Vagina (tissue), 2 donors: ENCODE data around the gene CASQ2. TPM values are rescaled to one million over a fixed set of nuclear protein-coding genes. Genes with fewer than 3 reads are reported as not detected.

Experiments used
- DNase-seq, 2 donors: peaks; one replicate each; pipeline ENCODE4 v3.0.0-alpha.2; 2017; ENCODE audit errors: extremely low spot score in 2 of 2
- H3K27ac ChIP-seq: fragments of 200-600 bp; sonication (generic); one replicate; pipeline ENCODE4 v1.5.1; 2019
- H3K27me3 ChIP-seq: fragments of 200-600 bp; sonication (generic); one replicate; pipeline ENCODE4 v1.5.1; 2019
- H3K36me3 ChIP-seq, 2 donors: fragments of 200-600 bp; sonication (generic); one replicate each; pipeline ENCODE4 v1.5.1; 2017 to 2019
- H3K4me1 ChIP-seq: fragments of 200-600 bp; sonication (generic); one replicate; pipeline ENCODE4 v1.5.1; 2019
- H3K4me3 ChIP-seq, 2 donors: fragments of 200-600 bp; sonication (generic); 1 replicate in 1 of 2; 2 replicates in 1 of 2; pipeline ENCODE4 v1.5.1; 2016 to 2019
- H3K9me3 ChIP-seq: fragments of 200-600 bp; sonication (generic); one replicate; pipeline ENCODE4 v1.5.1; 2019
- POLR2A ChIP-seq, 2 donors: fragments of 450-650 bp; IDR thresholded peaks; one replicate each; pipeline ENCODE4 v1.6.1; 2017; ENCODE audit warnings: antibody characterized with exemption in 2 of 2, mild to moderate bottlenecking in 2 of 2, moderate library complexity in 2 of 2
- POLR2AphosphoS5 ChIP-seq, 2 donors: sonication (generic); formaldehyde crosslinking; IDR thresholded peaks; one replicate each; pipeline ENCODE4 v1.9.0; 2017; ENCODE audit warnings: antibody characterized with exemption in 2 of 2, mild to moderate bottlenecking in 2 of 2, low read depth in 1 of 2; ENCODE audit not compliant: insufficient read depth in 1 of 2
- intact Hi-C: fragments of 100-400 bp; cut with DNase I; formaldehyde crosslinking; loops from one replicate; pipeline ENCODE4 v1.15.1; 2023
- total RNA-seq: library from RNA; depleted of rRNA; stranded (reverse); fragments of >200 nt; gene quantifications from one replicate; pipeline ENCODE4 v1.2.3, GENCODE V29; 2016
- TF ChIP-seq, protein P1 (sequence below), 3 experiments: fragments of 450-650 bp in 2 of 3; fragments of 200-600 bp in 1 of 3; sonication (generic) in 1 of 3; IDR thresholded peaks; one replicate each; pipeline ENCODE4 v1.5.1; 2017 to 2019; ENCODE audit warnings: antibody characterized with exemption in 3 of 3, mild to moderate bottlenecking in 2 of 3, moderate library complexity in 2 of 3

CASQ2 gene
- total RNA-seq, 1 donor from 2014 or later = 3.2 TPM

DNA sequence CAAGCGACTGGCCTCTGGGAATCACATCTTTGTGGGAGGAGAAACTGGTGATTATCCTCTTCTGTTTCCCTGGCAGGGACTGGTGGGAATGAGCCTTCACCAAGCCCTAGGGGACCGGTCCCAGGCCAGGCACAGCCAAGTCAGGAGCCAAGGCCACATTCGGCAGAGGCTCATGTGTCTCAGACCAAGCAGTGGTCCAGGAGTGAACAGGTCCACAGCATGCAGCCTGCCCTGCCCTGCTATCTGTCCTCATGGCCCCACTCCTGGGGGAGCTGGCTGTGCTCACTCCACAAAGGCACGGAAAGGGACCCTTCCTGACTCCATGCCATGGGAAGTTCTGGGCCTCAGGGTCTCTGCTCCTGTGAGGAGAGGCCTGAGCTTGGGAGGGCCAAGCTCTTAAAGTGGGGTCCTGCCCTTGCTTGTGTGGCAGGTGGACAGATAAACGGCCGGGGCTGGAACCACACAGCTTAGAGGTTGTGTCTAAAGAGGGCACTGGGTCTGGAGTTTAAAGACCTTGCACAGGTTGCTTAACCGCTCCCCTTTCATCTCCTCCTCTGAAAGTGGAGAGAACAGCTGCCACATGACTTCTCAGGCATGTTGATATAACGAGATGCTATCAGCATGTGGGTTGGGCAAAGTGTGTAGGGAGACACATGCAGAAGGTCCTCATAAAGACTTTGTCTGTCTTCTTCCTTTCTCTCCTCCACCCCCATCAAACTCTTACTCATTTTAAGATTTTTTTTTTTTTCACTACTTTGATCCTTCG, 57.5 kb downstream of the CASQ2 start:
- H3K4me3 ChIP-seq = no peak overlapping the region
- peaks cover 28% of the 10 kb centered on the region for H3K4me1 ChIP-seq
- H3K9me3 ChIP-seq = no peaks in the 10 kb centered on the region
- H3K27ac ChIP-seq = no peak overlapping the region
- intact Hi-C loops = no loop called here
- no peaks in the 10 kb centered on the region for H3K27me3 ChIP-seq
- TF ChIP-seq, protein P1, sequence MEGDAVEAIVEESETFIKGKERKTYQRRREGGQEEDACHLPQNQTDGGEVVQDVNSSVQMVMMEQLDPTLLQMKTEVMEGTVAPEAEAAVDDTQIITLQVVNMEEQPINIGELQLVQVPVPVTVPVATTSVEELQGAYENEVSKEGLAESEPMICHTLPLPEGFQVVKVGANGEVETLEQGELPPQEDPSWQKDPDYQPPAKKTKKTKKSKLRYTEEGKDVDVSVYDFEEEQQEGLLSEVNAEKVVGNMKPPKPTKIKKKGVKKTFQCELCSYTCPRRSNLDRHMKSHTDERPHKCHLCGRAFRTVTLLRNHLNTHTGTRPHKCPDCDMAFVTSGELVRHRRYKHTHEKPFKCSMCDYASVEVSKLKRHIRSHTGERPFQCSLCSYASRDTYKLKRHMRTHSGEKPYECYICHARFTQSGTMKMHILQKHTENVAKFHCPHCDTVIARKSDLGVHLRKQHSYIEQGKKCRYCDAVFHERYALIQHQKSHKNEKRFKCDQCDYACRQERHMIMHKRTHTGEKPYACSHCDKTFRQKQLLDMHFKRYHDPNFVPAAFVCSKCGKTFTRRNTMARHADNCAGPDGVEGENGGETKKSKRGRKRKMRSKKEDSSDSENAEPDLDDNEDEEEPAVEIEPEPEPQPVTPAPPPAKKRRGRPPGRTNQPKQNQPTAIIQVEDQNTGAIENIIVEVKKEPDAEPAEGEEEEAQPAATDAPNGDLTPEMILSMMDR (IDR thresholded peaks at IDR 0.05) = no peak
- TF ChIP-seq POLR2A (IDR thresholded peaks at IDR 0.05) (no peak), POLR2AphosphoS5 (IDR thresholded peaks at IDR 0.05; ENCODE audit: insufficient read depth in 1 of 2, low read depth in 1 of 2) (no peak)
- no peak for DNase-seq
- H3K36me3 ChIP-seq = no peaks in the 10 kb centered on the region

DNA sequence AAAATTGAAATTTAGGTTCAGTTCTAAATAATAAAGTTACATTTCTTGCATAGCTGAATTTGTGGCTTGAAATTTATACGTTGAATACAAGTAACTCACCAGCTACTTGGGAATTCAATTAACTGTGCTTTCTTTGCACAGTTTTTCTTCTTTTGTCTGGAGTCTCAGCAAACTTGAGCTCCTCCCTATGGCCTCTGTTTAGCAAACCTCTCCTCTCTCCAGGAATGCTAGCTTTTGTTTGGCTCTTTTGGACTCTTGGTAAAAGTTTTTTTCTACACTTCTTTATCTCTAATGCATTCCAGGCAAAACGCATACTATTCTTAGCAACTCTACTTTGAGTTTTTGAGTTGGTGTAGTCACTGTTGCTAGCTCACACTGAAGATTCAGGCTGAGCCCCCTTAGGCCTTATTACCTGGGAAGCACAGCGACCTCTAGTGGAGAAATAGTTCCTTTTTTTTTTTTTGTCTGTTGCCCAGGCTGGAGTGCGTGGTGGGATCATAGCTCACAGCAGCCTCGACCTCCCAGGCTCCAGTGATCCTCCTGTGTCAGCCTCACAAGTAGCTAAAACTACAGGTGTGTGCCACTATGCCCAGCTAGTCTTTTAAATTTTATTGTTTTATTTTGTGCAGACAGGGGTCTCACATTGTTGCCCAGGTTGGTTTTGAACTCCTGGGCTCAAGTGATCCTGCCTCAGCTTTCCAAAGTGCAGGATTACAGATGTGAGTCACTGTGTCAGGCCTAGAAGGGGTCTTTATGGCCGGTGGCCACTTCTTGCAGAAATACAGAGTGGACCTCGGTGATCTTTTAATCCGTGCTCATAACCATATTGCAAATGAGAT, 61.7 kb downstream of the CASQ2 start:
- TF ChIP-seq, protein P1 (IDR thresholded peaks at IDR 0.05) = peak; percentile 27 to 36 (median 32)
- TF ChIP-seq POLR2AphosphoS5 (IDR thresholded peaks at IDR 0.05; ENCODE audit: insufficient read depth in 1 of 2, low read depth in 1 of 2) = no peak
- no peak for TF ChIP-seq POLR2A (IDR thresholded peaks at IDR 0.05)
- DNase-seq = no peak
- Histone ChIP-seq H3K27ac (no peak overlapping the region), H3K9me3 (no peaks in the 10 kb centered on the region), H3K27me3 (no peaks in the 10 kb centered on the region), H3K4me1 (peaks cover 20% of the 10 kb centered on the region), H3K4me3 (no peak overlapping the region), H3K36me3 (no peaks in the 10 kb centered on the region)
- intact Hi-C loops = loop anchor here (10.0 kb wide), 1 partner anchor 92 kb away; no protein-coding TSS in a partner anchor

DNA sequence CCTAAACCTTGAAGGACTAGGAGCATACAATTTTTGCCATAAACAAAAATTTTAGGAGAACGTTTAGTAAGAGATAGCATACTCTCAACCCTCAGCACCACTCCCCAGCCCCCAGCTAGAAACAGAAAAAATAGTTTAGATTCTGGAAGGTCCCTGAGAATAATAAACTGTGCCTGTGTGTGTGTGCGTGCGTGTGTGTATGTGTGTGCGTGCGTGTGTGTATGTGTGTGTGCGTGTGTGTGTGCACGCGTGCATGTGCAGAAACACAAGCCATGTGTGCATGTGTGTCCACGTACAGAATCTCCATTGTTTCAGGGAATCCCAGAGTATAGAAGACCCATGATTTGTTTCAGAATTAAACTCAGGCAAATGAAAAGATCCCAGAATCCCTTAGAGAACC, 62.6 kb downstream of the CASQ2 start:
- Histone ChIP-seq H3K27ac (no peak overlapping the region), H3K4me1 (peaks cover 20% of the 10 kb centered on the region), H3K4me3 (no peak overlapping the region), H3K36me3 (no peaks in the 10 kb centered on the region), H3K9me3 (no peaks in the 10 kb centered on the region), H3K27me3 (no peaks in the 10 kb centered on the region)
- TF ChIP-seq POLR2A (IDR thresholded peaks at IDR 0.05) (no peak), POLR2AphosphoS5 (IDR thresholded peaks at IDR 0.05; ENCODE audit: insufficient read depth in 1 of 2, low read depth in 1 of 2) (no peak)
- TF ChIP-seq, protein P1 (IDR thresholded peaks at IDR 0.05) = no peak
- DNase-seq = no peak
- intact Hi-C loops = loop anchor here (10.0 kb wide), 1 partner anchor 91 kb away; no protein-coding TSS in a partner anchor

DNA sequence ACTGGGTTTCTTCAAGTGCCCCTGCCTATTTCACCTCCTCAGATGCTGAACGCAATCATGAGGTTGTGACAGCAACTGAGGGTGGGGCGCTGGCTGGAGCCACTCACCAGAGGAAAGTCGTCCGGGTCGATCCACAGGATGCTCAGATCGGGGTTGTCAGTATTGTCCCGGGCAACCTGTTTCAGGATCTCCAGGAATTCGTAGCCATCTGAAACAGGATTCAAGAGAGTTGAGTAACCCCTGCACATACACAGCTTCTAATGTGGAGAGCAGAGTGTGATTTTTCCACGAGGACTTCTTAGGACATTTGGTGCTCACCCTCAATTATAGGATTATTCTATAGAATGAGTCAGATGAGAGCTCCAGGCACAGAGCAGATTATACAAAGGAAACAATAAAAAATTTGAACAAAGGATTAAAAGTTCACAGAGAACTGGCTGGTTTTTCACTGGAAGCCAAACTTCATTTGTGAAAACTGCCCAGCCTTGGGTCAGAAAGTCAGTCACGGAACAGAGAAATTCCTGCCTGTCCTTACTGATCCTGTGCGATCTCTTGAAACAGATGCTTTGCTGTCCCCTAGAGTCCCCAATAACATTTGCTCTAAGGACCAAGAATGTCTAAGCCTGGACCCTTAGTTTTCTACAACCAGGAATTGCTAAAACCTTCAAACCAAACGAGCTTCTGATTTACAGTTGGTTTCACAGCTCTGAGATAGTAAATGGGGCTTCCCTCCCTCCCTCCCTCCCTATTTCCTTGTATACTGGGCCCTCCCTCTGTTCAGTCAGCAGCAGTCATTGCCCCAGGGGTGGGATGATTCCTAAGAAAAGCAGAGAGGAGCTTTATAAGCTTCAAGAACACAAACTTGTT, 63.2 kb downstream of the CASQ2 start:
- Histone ChIP-seq H3K36me3 (no peaks in the 10 kb centered on the region), H3K4me3 (no peak overlapping the region), H3K4me1 (peaks cover 20% of the 10 kb centered on the region), H3K27ac (peak overlapping the region; percentile 11), H3K9me3 (no peaks in the 10 kb centered on the region), H3K27me3 (no peaks in the 10 kb centered on the region)
- DNase-seq = no peak
- TF ChIP-seq POLR2AphosphoS5 (IDR thresholded peaks at IDR 0.05; ENCODE audit: insufficient read depth in 1 of 2, low read depth in 1 of 2) (no peak), POLR2A (IDR thresholded peaks at IDR 0.05) (no peak)
- TF ChIP-seq, protein P1 (IDR thresholded peaks at IDR 0.05) = no peak
- intact Hi-C loops = loop anchor here (10.0 kb wide), 1 partner anchor 91 kb away; no protein-coding TSS in a partner anchor
